Caco-2 (cell line): ENCODE data around the gene CDC42BPB. TPM values are rescaled to one million over a fixed set of nuclear protein-coding genes. Genes with fewer than 3 reads are reported as not detected.

Experiments used
- BruUV-seq: library from RNA; stranded (reverse); fragments of 400-500 nt; replicated peaks from 2 replicates; lab custom pipeline; 2021; lab: Mats Ljungman, UMichigan
- CTCF ChIA-PET: fragments of 300-600 bp; sonication (Branson Sonifier 250); formaldehyde crosslinking; loops from one replicate; lab custom pipeline; 2022; ENCODE audit warnings: antibody characterized with exemption; lab: Charles Lee
- POLR2A ChIA-PET: fragments of 300-600 bp; sonication (Branson Sonifier 250); formaldehyde crosslinking; loops from one replicate; lab custom pipeline; 2022; ENCODE audit warnings: antibody characterized with exemption; lab: Charles Lee
- DNase-seq, 2 experiments: peaks; one replicate each; pipeline versions ENCODE4 v3.0.0 to v3.0.0-alpha.2; 2020 to 2022
- H3K27me3 ChIP-seq: replicated peaks from 2 replicates; pipeline ENCODE4 v1.6.0; 2011; ENCODE audit warnings: low read length; ENCODE audit not compliant: control insufficient read depth, insufficient read depth
- H3K36me3 ChIP-seq: 2 replicates; pipeline ENCODE4 v1.5.1; 2011; ENCODE audit warnings: low read length; ENCODE audit not compliant: control insufficient read depth, insufficient read depth
- H3K4me1 ChIP-seq: fragments of 250-450 bp; sonication (Bioruptor Pico); 2 replicates; pipeline ENCODE4 v1.5.1; 2020; ENCODE audit warnings: mild to moderate bottlenecking
- H3K4me3 ChIP-seq: 2 replicates; pipeline ENCODE4 v1.5.1; 2011; ENCODE audit warnings: low read depth, mild to moderate bottlenecking, control low read depth, low read length
- H3K9me3 ChIP-seq: fragments of 250-450 bp; sonication (Bioruptor Pico); 2 replicates; pipeline ENCODE4 v1.5.1; 2020; ENCODE audit warnings: mild to moderate bottlenecking, moderate library complexity
- H3K27ac Mint-ChIP-seq: one replicate; pipeline ENCODE4 v1.8.0; 2022; ENCODE audit warnings: mixed read lengths; ENCODE audit not compliant: unreplicated experiment
- H3K27me3 Mint-ChIP-seq: one replicate; pipeline ENCODE4 v1.8.0; 2022; ENCODE audit warnings: mixed read lengths; ENCODE audit not compliant: insufficient read depth, unreplicated experiment
- H3K36me3 Mint-ChIP-seq: one replicate; pipeline ENCODE4 v1.8.0; 2022; ENCODE audit warnings: mild to moderate bottlenecking, mixed read lengths; ENCODE audit not compliant: insufficient read depth, unreplicated experiment
- H3K4me1 Mint-ChIP-seq: one replicate; pipeline ENCODE4 v1.8.0; 2022; ENCODE audit warnings: low read depth, mixed read lengths; ENCODE audit not compliant: unreplicated experiment
- H3K4me3 Mint-ChIP-seq: one replicate; pipeline ENCODE4 v1.8.0; 2022; ENCODE audit warnings: mild to moderate bottlenecking, moderate library complexity, mixed read lengths; ENCODE audit not compliant: unreplicated experiment
- H3K9me3 Mint-ChIP-seq: one replicate; pipeline ENCODE4 v1.8.0; 2022; ENCODE audit warnings: mixed read lengths; ENCODE audit not compliant: unreplicated experiment
- intact Hi-C: fragments of 100-400 bp; cut with micrococcal nuclease; formaldehyde crosslinking; loops from one replicate; pipeline ENCODE4 v1.10.0; 2022; ENCODE audit not compliant: unreplicated experiment
- total RNA-seq: library from RNA; stranded (reverse); gene quantifications from 2 replicates; pipeline ENCODE4 v1.2.3, GENCODE V29; 2022
- TF ChIP-seq, protein P1 (sequence below), 2 experiments: fragments of 200-600 bp in 1 of 2; IDR thresholded peaks; 1 replicate in 1 of 2; 2 replicates in 1 of 2; pipeline versions ENCODE4 v1.5.1 to v1.8.0; 2011 to 2022; ENCODE audit warnings: antibody characterized with exemption in 1 of 2, control low read depth in 1 of 2, inconsistent platforms in 1 of 2, low read depth in 1 of 2, low read length in 1 of 2, mild to moderate bottlenecking in 1 of 2, moderate library complexity in 1 of 2; ENCODE audit not compliant: insufficient read depth in 1 of 2, severe bottlenecking in 1 of 2, unreplicated experiment in 1 of 2

Gene CDC42BPB
- total RNA-seq, 1 experiment from 2014 or later, result 55.1 TPM

GRCh38 chr14:102999227-102999895 lies 58.0 kb downstream of the CDC42BPB start:
- Mint-ChIP-seq H3K36me3 (peaks cover 19% of the 10 kb centered on the region), H3K4me3 (no peak overlapping the region), H3K27me3 (no peaks in the 10 kb centered on the region), H3K4me1 (peaks cover 8% of the 10 kb centered on the region), H3K27ac (no peak overlapping the region), H3K9me3 (no peaks in the 10 kb centered on the region)
- no TSS peak for BruUV-seq
- Histone ChIP-seq H3K27me3 (no peaks in the 10 kb centered on the region), H3K4me3 (no peak overlapping the region), H3K36me3 (no peaks in the 10 kb centered on the region; the same call in 1 of the 2 replicates), H3K4me1 (peaks cover 1% of the 10 kb centered on the region; the same call in 1 of the 2 replicates), H3K9me3 (no peaks in the 10 kb centered on the region)
- ChIA-PET POLR2A (no interaction called here), CTCF (no interaction called here)
- TF ChIP-seq, protein P1, sequence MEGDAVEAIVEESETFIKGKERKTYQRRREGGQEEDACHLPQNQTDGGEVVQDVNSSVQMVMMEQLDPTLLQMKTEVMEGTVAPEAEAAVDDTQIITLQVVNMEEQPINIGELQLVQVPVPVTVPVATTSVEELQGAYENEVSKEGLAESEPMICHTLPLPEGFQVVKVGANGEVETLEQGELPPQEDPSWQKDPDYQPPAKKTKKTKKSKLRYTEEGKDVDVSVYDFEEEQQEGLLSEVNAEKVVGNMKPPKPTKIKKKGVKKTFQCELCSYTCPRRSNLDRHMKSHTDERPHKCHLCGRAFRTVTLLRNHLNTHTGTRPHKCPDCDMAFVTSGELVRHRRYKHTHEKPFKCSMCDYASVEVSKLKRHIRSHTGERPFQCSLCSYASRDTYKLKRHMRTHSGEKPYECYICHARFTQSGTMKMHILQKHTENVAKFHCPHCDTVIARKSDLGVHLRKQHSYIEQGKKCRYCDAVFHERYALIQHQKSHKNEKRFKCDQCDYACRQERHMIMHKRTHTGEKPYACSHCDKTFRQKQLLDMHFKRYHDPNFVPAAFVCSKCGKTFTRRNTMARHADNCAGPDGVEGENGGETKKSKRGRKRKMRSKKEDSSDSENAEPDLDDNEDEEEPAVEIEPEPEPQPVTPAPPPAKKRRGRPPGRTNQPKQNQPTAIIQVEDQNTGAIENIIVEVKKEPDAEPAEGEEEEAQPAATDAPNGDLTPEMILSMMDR (IDR thresholded peaks at IDR 0.05; ENCODE audit: insufficient read depth in 1 of 2, low read depth in 1 of 2, low read length in 1 of 2, severe bottlenecking in 1 of 2, unreplicated experiment in 1 of 2), result no peak
- intact Hi-C loops, result no loop called here
- no peak for DNase-seq

GRCh38 chr14:102998393-102998792 lies 59.0 kb downstream of the CDC42BPB start:
- Histone ChIP-seq H3K27me3 (no peaks in the 10 kb centered on the region), H3K4me3 (no peak overlapping the region), H3K9me3 (no peaks in the 10 kb centered on the region), H3K4me1 (peaks cover 10% of the 10 kb centered on the region; the same call in 1 of the 2 replicates), H3K36me3 (no peaks in the 10 kb centered on the region; the same call in 1 of the 2 replicates)
- intact Hi-C loops, result no loop called here
- POLR2A ChIA-PET, result no interaction called here
- CTCF ChIA-PET, result no interaction called here
- TF ChIP-seq, protein P1 (IDR thresholded peaks at IDR 0.05; ENCODE audit: insufficient read depth in 1 of 2, low read depth in 1 of 2, low read length in 1 of 2, severe bottlenecking in 1 of 2, unreplicated experiment in 1 of 2), result no peak
- DNase-seq, result no peak
- Mint-ChIP-seq H3K4me3 (no peak overlapping the region), H3K36me3 (peaks cover 16% of the 10 kb centered on the region), H3K4me1 (peaks cover 17% of the 10 kb centered on the region), H3K9me3 (no peaks in the 10 kb centered on the region), H3K27ac (no peak overlapping the region), H3K27me3 (no peaks in the 10 kb centered on the region)
- no TSS peak for BruUV-seq

DNA sequence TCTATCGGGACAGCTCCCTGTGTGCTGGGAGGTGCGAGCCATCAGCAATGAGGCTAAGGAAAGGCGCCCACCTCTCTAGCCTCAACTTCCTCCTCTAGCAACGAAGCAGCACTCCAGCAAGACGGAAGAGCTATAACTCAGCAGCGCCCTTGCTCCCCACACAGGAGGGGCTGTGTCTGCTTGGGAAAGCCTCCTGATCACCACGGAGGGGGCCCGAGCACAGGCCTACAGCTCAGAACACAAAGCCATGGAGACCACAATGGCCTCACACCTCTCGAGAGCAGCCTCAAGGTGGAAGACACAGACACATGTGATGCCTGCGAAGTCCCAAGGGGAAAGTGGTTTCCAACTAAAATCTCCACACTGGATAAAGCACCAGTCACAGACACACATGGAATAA lies 60.4 kb downstream of the CDC42BPB start:
- no TSS peak for BruUV-seq
- Histone ChIP-seq H3K27me3 (no peaks in the 10 kb centered on the region), H3K36me3 (no peaks in the 10 kb centered on the region; the same call in 1 of the 2 replicates), H3K4me1 (peaks cover 10% of the 10 kb centered on the region), H3K4me3 (no peak overlapping the region), H3K9me3 (no peaks in the 10 kb centered on the region)
- DNase-seq, result no peak
- ChIA-PET POLR2A (no interaction called here), CTCF (no interaction called here)
- Mint-ChIP-seq H3K27ac (peak overlapping the region; percentile 31), H3K27me3 (no peaks in the 10 kb centered on the region), H3K9me3 (no peaks in the 10 kb centered on the region), H3K4me1 (peaks cover 19% of the 10 kb centered on the region), H3K4me3 (no peak overlapping the region), H3K36me3 (peaks cover 20% of the 10 kb centered on the region)
- TF ChIP-seq, protein P1 (IDR thresholded peaks at IDR 0.05; ENCODE audit: insufficient read depth in 1 of 2, low read depth in 1 of 2, low read length in 1 of 2, severe bottlenecking in 1 of 2, unreplicated experiment in 1 of 2), result no peak
- intact Hi-C loops, result no loop called here
